GM23338 (cell line): ENCODE measurements around the gene MTHFD2L. TPM values are rescaled to one million over a fixed set of nuclear protein-coding genes. Genes with fewer than 3 reads are reported as not detected.

Experiments used
- ATAC-seq: fragments of 200-7000 bp; cut with Tn5 transposase; 3 replicates; pipeline ENCODE4 v1.9.1; 2020
- DNase-seq: peaks from one replicate; pipeline ENCODE4 v3.0.0-alpha.2; 2015; ENCODE audit warnings: low spot score
- H2AFZ ChIP-seq: fragments of 200-600 bp; sonication (generic); 2 replicates; pipeline ENCODE4 v1.8.0; 2016; ENCODE audit warnings: antibody characterized with exemption, mild to moderate bottlenecking, moderate library complexity
- H3F3A ChIP-seq: fragments of 200-600 bp; sonication (generic); replicated peaks from 2 replicates; pipeline ENCODE4 v1.8.0; 2017; ENCODE audit warnings: antibody characterized with exemption, mixed run types, low read depth
- H3K27ac ChIP-seq: fragments of 200-600 bp; sonication (generic); 2 replicates; pipeline ENCODE4 v1.6.1; 2016; ENCODE audit warnings: low read depth
- H3K27me3 ChIP-seq: fragments of 200-600 bp; sonication (generic); 2 replicates; pipeline ENCODE4 v1.8.0; 2016; ENCODE audit warnings: mild to moderate bottlenecking, mixed run types, moderate library complexity; ENCODE audit not compliant: insufficient read depth
- H3K36me3 ChIP-seq: fragments of 200-600 bp; sonication (generic); 2 replicates; pipeline ENCODE4 v1.8.0; 2016; ENCODE audit warnings: mild to moderate bottlenecking; ENCODE audit not compliant: insufficient read depth
- H3K4me1 ChIP-seq: fragments of 200-600 bp; sonication (generic); 2 replicates; pipeline ENCODE4 v1.8.0; 2016; ENCODE audit warnings: mild to moderate bottlenecking, moderate library complexity; ENCODE audit not compliant: insufficient read depth
- H3K4me2 ChIP-seq: fragments of 200-600 bp; sonication (generic); 2 replicates; pipeline ENCODE4 v1.7.1; 2017; ENCODE audit warnings: mixed run types
- H3K4me3 ChIP-seq: fragments of 200-600 bp; sonication (generic); 2 replicates; pipeline ENCODE4 v1.6.1; 2016; ENCODE audit warnings: mixed run types
- H3K79me2 ChIP-seq: fragments of 200-600 bp; sonication (generic); replicated peaks from 2 replicates; pipeline ENCODE4 v1.8.0; 2017; ENCODE audit warnings: mild to moderate bottlenecking; ENCODE audit not compliant: insufficient read depth
- H3K9me2 ChIP-seq: fragments of 200-600 bp; sonication (generic); 2 replicates; pipeline ENCODE4 v1.8.0; 2017; ENCODE audit not compliant: insufficient read depth
- H4K20me1 ChIP-seq: fragments of 200-600 bp; sonication (generic); replicated peaks from 2 replicates; pipeline ENCODE4 v1.8.0; 2017; ENCODE audit warnings: mild to moderate bottlenecking; ENCODE audit not compliant: insufficient read depth
- H3K27ac Mint-ChIP-seq: 2 replicates; pipeline ENCODE4 v1.8.0; 2020; ENCODE audit warnings: inconsistent platforms, mild to moderate bottlenecking, moderate library complexity, mixed read lengths
- H3K27me3 Mint-ChIP-seq: 3 replicates; pipeline ENCODE4 v1.8.0; 2022; ENCODE audit warnings: low read depth, mild to moderate bottlenecking, moderate library complexity, mixed read lengths, inconsistent platforms; ENCODE audit not compliant: insufficient read depth, poor library complexity
- H3K36me3 Mint-ChIP-seq: 3 replicates; pipeline ENCODE4 v1.8.0; 2021; ENCODE audit warnings: low read depth, mild to moderate bottlenecking, inconsistent platforms, moderate library complexity, mixed read lengths
- H3K4me1 Mint-ChIP-seq: 3 replicates; pipeline ENCODE4 v1.8.0; 2020; ENCODE audit warnings: mild to moderate bottlenecking, inconsistent platforms, mixed read lengths
- H3K4me3 Mint-ChIP-seq: 3 replicates; pipeline ENCODE4 v1.8.0; 2021; ENCODE audit warnings: moderate library complexity, mild to moderate bottlenecking, inconsistent platforms, mixed read lengths
- H3K9me3 Mint-ChIP-seq: 3 replicates; pipeline ENCODE4 v1.8.0; 2020; ENCODE audit warnings: moderate library complexity, mild to moderate bottlenecking, inconsistent platforms, mixed read lengths
- CREB1 ChIP-seq: fragments of 250-450 bp; sonication (Bioruptor Pico); IDR thresholded peaks from 2 replicates; pipeline ENCODE4 v1.5.0; 2020; ENCODE audit warnings: low read depth, mild to moderate bottlenecking, moderate library complexity
- CTCF ChIP-seq, 2 experiments: fragments of 200-600 bp in 1 of 2; sonication (generic) in 1 of 2; conservative IDR thresholded peaks; 2 replicates each; pipeline versions ENCODE4 v1.5.1 to v1.6.1; 2016 to 2017; ENCODE audit warnings: antibody characterized with exemption in 2 of 2, low read depth in 2 of 2, mild to moderate bottlenecking in 2 of 2, moderate library complexity in 1 of 2
- JUNB ChIP-seq: IDR thresholded peaks from one replicate; pipeline ENCODE4 v1.6.1; 2016; ENCODE audit warnings: antibody characterized with exemption; ENCODE audit not compliant: unreplicated experiment
- STAT1 ChIP-seq: IDR thresholded peaks from one replicate; pipeline ENCODE4 v1.6.1; 2016; ENCODE audit warnings: antibody characterized with exemption; ENCODE audit not compliant: unreplicated experiment
- ZNF331 ChIP-seq: fragments of 250-450 bp; sonication (Bioruptor Pico); IDR thresholded peaks from 2 replicates; pipeline ENCODE4 v1.5.0; 2020; ENCODE audit warnings: low read depth, mild to moderate bottlenecking, moderate library complexity
- polyA plus RNA-seq: library from polyadenylated mRNA; unstranded; fragments of >200 nt; fragmentation: Nextera tagmentation; extraction: Ambion mirVana; gene quantifications from 2 replicates; pipeline ENCODE4 v1.2.1, GENCODE V29; 2016
- total RNA-seq: library from RNA; depleted of rRNA; stranded (reverse); fragments of >200 nt; shearing (Covaris generic); gene quantifications from 2 replicates; pipeline ENCODE4 v1.2.3, GENCODE V29; 2014
- TF ChIP-seq, protein P1 (sequence below): fragments of 250-450 bp; sonication (Bioruptor Pico); IDR thresholded peaks from 2 replicates; pipeline ENCODE4 v1.5.0; 2020; ENCODE audit warnings: mild to moderate bottlenecking, moderate library complexity

The MTHFD2L gene
- total and polyA plus RNA-seq, 2 experiments from 2014 or later, result 24.4 to 35.7 TPM

GRCh38 chr4:74304095-74304625, 146.2 kb downstream of the MTHFD2L start (continued):
- TF ChIP-seq JUNB (no peak), CTCF (conservative IDR thresholded peaks at IDR 0.05; ENCODE audit: low read depth in 2 of 2) (no peak)
- TF ChIP-seq, protein P1, sequence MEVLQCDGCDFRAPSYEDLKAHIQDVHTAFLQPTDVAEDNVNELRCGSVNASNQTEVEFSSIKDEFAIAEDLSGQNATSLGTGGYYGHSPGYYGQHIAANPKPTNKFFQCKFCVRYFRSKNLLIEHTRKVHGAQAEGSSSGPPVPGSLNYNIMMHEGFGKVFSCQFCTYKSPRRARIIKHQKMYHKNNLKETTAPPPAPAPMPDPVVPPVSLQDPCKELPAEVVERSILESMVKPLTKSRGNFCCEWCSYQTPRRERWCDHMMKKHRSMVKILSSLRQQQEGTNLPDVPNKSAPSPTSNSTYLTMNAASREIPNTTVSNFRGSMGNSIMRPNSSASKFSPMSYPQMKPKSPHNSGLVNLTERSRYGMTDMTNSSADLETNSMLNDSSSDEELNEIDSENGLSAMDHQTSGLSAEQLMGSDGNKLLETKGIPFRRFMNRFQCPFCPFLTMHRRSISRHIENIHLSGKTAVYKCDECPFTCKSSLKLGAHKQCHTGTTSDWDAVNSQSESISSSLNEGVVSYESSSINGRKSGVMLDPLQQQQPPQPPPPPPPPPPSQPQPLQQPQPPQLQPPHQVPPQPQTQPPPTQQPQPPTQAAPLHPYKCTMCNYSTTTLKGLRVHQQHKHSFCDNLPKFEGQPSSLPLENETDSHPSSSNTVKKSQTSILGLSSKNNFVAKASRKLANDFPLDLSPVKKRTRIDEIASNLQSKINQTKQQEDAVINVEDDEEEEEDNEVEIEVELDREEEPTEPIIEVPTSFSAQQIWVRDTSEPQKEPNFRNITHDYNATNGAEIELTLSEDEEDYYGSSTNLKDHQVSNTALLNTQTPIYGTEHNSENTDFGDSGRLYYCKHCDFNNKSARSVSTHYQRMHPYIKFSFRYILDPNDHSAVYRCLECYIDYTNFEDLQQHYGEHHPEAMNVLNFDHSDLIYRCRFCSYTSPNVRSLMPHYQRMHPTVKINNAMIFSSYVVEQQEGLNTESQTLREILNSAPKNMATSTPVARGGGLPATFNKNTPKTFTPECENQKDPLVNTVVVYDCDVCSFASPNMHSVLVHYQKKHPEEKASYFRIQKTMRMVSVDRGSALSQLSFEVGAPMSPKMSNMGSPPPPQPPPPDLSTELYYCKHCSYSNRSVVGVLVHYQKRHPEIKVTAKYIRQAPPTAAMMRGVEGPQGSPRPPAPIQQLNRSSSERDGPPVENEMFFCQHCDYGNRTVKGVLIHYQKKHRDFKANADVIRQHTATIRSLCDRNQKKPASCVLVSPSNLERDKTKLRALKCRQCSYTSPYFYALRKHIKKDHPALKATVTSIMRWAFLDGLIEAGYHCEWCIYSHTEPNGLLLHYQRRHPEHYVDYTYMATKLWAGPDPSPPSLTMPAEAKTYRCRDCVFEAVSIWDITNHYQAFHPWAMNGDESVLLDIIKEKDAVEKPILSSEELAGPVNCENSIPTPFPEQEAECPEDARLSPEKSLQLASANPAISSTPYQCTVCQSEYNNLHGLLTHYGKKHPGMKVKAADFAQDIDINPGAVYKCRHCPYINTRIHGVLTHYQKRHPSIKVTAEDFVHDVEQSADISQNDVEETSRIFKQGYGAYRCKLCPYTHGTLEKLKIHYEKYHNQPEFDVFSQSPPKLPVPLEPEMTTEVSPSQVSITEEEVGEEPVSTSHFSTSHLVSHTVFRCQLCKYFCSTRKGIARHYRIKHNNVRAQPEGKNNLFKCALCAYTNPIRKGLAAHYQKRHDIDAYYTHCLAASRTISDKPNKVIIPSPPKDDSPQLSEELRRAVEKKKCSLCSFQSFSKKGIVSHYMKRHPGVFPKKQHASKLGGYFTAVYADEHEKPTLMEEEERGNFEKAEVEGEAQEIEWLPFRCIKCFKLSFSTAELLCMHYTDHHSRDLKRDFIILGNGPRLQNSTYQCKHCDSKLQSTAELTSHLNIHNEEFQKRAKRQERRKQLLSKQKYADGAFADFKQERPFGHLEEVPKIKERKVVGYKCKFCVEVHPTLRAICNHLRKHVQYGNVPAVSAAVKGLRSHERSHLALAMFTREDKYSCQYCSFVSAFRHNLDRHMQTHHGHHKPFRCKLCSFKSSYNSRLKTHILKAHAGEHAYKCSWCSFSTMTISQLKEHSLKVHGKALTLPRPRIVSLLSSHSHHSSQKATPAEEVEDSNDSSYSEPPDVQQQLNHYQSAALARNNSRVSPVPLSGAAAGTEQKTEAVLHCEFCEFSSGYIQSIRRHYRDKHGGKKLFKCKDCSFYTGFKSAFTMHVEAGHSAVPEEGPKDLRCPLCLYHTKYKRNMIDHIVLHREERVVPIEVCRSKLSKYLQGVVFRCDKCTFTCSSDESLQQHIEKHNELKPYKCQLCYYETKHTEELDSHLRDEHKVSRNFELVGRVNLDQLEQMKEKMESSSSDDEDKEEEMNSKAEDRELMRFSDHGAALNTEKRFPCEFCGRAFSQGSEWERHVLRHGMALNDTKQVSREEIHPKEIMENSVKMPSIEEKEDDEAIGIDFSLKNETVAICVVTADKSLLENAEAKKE, result no peak

- no peaks in the 10 kb centered on the region for H3K27me3 Mint-ChIP-seq
- no peaks in the 10 kb centered on the region for H3K36me3 Mint-ChIP-seq
- DNase-seq (no peak), ATAC-seq (no peak)
- Histone ChIP-seq H3K27ac (no peak overlapping the region), H3K4me2 (no peak overlapping the region), H4K20me1 (no peaks in the 10 kb centered on the region), H2AFZ (no peak overlapping the region), H3K4me3 (no peak overlapping the region), H3F3A (no peaks in the 10 kb centered on the region), H3K79me2 (no peaks in the 10 kb centered on the region), H3K27me3 (no peaks in the 10 kb centered on the region), H3K36me3 (no peaks in the 10 kb centered on the region), H3K4me1 (no peaks in the 10 kb centered on the region), H3K9me2 (no peaks in the 10 kb centered on the region)
- no peak overlapping the region for H3K27ac Mint-ChIP-seq
- no peak overlapping the region for H3K4me3 Mint-ChIP-seq
- H3K4me1 Mint-ChIP-seq, result no peaks in the 10 kb centered on the region
- TF ChIP-seq STAT1 (no peak), ZNF331 (no peak), CREB1 (CRISPR knock-in tag) (no peak)
- TF ChIP-seq, protein P1, result no peak
- H3K9me3 Mint-ChIP-seq, result no peaks in the 10 kb centered on the region
Measured at GRCh38 chr4:74305000-74305399, 147.1 kb downstream of the MTHFD2L start.
